Left renal pelvis (tissue), 4 donors: ENCODE results near the gene LRP5. TPM values are rescaled to one million over a fixed set of nuclear protein-coding genes. Genes with fewer than 3 reads are reported as not detected.

Source experiments
- DNase-seq, 4 donors: peaks; one replicate each; pipeline ENCODE4 v3.0.0-alpha.2; 2013; ENCODE audit warnings: low read depth in 4 of 4, low spot score in 3 of 4
- polyA plus RNA-seq, 4 donors: library from polyadenylated mRNA; unstranded; fragments of 120-200 nt; gene quantifications; one replicate each; pipeline ENCODE4 v1.2.1, GENCODE V29; 2013; ENCODE audit not compliant: insufficient read length in 4 of 4

The LRP5 gene
- polyA plus RNA-seq, 4 donors, result 30.2 to 62.1 (median 38.7) TPM

DNA sequence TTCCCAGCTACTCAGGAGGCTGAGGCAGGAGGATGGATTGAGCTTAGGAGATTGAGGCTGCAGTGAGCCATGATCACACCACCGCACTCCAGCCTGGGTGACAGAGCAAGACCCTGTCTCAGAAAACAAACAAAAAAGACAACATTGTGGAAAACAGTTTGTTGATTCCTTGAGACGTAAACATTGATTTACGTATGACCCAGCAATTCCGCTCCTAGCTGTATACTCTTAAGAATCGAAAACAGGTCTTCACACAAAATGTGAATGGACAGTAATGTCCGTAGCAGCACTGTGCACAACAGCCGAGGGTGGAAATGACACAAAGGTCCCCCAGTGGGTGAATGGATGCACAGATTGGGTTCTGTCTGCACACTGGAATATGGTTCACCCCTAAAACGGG lies 49.3 kb downstream of the LRP5 start:
- no peak for DNase-seq

DNA sequence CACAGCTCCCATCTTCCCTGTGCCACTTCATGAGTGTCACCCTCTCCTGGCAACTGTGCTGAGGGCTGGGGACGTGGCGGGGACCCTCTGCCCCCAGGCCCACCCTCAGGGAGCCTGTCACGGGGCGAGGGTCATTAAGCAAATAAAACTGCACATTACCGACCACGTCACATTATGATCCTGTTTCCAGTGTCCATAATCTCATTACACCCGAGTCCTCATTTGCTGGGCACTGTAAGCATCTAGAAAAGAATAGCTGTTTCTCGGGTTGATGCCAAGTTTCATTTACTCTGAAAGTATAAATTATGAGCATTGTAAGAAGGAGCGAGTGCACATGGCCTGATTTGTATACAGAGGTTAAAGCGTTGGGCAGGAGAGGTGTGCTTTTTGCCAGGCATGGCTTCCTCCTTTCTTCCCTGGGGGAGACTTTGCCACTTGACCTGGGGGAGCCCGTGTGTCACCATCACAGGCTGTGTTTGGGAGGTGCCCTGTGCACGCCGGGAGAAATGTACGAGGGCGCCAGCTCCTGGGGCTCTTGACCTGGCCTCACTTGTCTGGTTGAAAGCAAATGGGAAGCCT lies 50.5 kb downstream of the LRP5 start:
- no peak for DNase-seq

DNA sequence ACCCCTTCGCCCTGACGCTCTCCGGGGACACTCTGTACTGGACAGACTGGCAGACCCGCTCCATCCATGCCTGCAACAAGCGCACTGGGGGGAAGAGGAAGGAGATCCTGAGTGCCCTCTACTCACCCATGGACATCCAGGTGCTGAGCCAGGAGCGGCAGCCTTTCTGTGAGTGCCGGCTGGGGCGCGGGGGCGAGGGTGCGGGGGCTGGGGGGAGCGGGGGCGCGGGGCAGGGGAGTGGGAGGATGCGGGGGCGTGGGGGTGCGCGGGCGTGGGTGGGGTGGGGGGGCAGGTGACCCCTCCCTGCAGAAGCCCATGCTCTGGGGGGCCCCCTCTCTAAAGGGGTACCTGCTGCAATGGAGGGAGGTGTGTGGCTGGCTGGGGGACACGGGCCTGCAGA lies 51.4 kb downstream of the LRP5 start:
- DNase-seq, result no peak

DNA sequence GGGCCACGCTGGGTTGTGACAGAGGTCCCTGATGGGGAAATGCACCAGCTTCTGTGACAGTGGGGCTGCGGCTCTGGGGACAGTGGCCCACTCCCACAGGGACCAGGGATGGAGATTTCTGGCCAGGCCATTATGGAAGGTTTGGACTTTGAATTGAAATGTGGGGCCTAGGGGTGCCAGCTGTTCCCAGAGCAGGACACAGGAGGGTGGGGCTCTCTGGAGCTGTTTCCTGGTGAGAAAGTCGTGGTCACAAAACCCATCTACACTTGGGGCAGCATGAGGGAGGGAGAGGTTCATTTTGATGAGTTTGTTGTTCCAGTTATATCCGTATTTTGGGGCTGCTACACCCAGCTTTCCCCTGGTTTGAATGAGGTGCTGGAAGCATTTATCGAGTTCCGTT lies 52.2 kb downstream of the LRP5 start:
- DNase-seq, result no peak

DNA sequence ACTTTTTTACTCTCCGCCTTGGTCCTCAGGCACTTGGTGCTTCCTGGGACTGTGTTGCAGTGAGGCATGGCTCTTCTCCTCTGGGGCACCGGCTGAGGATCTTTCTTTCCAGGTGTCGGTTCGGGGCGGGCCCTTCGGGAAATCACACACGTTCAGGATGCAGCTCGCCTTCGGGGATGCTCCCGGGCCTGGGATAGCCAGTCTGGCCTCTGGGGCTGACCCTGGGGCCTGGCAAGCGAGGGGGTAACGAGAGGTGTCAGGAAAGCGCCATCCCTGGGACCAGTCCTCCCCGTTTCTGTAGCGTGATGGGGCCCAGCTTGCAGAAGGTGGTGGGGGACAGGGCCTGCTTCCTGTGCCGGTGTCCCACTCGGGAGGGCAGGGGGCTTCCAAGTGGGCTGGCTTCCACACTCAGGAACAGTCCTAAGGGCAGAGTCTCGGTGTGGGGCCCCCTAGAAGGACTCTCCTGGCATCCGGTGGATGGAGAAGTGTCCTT lies 53.6 kb downstream of the LRP5 start:
- no peak for DNase-seq

DNA sequence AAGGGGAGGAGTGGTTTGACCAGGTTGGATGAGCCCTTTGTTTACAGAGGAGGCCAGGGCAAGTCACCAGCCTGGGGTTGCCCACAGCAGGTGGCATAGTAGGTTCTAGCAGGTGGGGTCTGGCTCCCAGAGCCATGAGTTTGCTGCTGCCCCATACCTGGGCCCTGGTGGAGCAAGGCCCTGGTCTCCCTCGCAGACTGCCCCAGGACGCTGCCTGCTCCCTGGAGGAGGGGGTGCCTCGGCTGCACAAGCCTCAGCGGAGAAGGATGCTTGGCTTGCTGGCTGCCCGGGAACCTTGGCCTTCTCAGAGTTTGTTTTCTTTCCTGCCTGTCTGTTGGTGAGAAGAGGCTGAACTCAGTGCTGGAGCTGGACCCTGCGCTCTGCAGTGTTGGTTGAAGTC lies 54.9 kb downstream of the LRP5 start:
- no peak for DNase-seq

DNA sequence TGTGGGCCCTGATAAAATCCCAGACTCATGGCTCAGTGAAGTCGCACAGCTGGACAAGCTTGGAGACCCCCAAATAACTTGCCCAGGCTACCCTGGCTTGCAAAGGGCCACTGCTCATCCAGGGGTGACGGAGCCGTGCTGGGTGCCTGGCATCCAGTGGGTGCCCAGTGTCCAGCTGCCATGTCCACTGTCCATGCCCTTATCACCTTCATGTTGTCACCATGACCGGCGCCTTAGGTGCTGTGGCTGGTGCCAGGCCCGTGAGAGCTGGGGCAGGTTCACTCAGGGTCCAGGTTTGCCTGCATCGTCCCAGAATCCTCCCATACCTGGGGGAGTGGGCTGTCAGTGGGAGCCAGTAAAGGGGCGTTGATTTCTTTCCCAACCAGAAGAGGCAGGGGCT lies 57.4 kb downstream of the LRP5 start:
- no peak for DNase-seq

DNA sequence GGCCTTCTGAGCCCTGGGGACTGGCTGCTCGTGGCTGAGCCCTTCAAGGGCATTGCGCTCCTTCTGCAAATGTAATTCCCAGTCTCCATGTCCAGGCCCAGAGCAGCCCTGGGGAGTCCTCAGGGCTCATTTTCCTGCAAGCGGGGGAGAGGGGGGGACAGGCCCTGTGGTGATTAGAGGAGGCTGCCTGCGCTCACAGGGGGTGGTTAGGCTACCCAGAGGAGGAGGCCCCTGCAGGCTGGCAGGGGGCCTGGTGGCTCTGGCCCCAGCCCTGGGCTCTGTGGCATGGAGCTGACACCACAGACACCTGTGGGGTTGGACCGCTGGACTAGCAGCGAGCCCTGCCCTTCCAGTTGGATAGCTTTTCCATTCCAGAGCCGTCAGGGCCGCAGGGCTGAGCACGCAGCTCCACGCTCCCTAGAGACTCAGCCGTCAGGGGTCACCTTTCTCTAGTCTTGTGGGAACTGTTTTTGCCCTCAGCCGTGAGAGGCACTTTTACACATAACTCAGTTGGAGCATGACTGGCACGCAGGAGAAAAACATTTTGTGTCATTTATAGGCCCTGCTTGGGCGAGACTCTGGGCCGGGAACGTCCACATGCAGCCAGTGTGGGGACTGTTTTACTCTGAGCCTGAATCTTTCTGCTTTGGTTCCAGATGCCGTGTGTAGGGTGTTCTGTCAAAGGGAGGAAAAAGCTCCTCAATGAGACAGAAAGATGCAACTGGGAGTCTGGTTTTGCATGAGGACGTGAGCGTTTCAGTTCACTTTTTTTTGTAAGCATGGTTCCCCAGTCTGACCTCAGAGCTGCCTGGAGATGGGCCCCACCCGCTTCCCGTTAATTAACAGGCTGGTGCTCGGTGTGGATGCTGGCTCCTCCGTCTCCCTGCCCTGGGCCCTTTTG lies 58.1 kb downstream of the LRP5 start:
- no peak for DNase-seq

DNA sequence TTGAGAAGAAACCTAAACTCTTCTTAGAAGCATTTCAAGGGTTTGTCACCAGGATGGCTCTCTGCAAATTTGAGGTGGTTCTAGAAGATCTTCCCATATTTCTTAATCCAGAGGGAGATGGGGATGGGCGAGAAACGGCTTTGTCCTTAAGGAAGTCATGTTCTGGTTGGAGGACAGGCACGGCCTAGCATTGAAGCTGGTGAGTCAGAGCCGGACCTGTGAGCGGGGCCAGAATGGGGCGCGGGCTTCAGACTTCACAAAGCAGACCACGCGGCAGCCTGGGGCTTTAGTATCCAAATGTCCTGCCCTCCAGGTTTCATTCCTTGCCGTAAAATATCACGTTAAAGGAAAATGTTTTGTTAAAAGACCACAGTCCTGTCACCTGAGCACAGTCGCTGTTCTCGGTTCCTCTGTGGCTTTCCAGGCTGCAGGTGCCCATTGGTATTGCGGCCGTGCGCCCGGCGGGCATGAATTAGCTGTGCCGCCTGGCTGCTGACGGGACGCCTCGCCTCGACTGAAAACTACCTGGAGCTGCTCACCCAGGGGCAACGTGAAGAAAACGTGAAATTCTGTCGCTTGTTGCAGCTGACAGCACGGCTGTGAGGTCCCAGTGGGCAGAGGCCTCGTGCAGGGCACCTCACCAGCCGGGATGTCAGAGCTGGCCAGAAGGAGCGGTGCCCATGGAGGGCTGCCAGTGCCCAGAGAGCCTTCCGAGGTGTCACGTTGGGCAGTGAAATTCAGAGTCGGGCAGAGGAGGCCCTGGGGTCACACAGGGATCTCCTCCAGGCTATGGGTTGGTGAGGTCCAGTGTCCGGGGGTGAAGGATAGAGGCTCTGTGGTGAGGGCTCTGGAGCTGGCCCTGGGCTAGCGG lies 59.0 kb downstream of the LRP5 start:
- DNase-seq, result no peak

DNA sequence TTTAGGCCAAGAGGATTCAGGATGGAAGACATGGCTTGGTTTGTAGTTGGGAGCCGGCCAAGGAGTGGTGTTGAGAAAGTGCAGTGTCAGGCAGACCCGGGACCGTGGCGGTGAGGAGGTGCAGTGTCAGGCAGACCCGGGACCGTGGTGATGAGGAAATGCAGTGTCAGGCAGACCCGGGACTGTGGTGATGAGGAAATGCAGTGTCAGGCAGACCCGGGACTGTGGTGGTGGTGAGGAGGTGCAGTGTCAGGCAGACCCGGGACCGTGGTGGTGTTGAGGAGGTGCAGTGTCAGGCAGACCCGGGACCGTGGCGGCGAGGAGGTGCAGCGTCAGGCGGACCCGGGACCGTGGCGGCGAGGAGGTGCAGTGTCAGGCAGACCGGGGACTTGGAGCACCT lies 59.7 kb downstream of the LRP5 start:
- DNase-seq, result no peak

DNA sequence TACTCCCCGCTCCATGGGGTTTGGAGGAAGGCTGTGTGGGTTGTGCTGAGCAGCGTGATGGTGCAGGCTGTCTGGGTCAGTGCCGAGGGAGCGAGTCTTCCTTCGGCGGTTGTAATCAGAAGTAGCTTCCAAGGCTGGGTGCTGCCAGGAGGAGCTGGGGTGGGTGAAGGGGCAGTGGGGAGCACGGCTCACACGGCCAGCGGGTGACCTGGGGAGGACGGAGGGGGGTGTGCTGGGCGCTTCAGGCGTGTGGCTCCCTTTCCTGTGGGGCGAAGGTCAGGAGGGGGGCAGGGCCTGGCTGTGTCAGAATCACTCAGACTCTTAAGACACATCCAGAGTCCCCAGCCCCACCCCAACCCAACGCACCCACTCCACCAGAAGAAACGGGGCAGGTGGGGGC lies 60.2 kb downstream of the LRP5 start:
- DNase-seq, result no peak

DNA sequence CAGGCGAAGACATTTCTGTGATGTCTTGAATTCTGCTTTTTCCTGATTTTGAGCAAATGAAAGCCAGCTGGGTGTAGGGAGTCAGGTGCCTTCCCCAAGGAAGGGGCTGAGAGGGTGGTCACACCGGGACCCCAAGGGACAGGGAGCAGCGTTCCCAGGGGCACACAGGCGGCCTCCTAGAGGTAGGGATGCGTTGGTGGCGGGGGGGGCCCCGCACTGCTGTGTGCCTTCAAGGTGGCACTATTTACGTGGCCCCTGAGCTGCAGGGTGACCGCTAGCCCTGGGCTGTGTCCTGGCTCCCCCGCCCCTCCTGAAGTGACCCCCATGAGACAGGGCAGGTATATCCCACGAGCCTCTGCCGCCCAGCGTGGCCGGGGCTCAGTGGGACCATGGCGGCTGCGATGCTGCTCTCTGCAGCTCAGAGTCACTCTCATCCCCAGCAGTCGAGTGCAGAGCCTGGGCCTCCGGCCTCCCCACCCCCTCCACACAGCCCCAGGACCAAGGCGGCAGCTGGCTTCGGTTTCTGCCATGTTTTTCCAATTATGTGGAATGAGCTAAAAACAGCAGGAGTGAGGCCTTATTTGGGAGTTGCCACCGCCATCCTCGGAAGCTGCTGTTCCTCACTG lies 60.9 kb downstream of the LRP5 start:
- no peak for DNase-seq

DNA sequence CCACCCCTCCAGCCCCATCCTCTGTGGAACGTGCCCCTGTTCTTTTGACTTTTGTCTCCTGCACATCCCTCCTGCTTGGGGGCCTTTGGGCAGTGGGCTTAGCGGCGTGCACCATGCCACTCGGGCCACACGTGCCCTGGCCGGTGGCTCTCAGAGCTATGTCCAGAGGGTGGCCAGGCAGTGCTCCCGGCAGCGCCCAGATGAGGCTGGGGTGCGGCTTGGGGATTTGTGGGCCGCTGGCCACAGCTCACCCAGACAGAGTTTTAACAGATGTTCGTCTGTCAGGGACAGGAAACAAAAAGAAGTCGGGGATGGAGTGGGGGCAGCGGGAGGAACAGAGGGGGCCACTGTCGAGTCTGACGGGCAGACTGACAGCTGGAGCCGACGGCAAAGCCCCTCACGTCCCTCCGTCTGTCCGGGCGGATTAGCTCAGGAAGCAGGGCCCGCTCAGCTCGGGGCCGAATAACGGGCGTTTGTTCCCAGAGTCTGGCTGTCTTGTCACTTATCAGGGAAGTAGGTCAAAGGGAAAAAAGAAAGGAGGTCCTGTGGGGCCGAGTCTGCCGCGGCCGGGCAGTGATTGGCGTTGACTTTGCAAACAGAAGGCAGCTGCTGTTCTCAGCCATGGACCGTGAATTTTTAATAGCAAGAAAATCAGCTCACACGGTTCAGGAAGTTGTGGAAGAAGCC lies 61.6 kb downstream of the LRP5 start:
- DNase-seq, result no peak

DNA sequence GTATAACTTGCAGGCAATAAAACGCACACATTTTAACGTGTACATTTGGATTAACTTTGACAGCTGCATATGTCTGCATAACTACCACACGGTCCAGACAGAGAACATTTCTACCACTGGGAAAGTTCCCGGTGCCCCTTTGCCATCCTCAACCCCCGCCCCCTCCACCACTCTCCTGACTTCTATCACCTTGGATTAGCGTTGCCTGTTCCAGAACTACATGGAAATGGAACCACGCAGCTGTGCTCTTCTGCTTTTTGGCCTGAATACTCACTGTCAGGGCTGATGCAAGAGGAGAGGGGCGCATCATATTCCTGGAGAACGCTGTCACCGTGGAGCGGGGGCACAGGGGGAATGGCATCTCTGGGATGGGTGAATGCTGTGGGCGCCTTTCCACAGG lies 62.1 kb downstream of the LRP5 start:
- no peak for DNase-seq

DNA sequence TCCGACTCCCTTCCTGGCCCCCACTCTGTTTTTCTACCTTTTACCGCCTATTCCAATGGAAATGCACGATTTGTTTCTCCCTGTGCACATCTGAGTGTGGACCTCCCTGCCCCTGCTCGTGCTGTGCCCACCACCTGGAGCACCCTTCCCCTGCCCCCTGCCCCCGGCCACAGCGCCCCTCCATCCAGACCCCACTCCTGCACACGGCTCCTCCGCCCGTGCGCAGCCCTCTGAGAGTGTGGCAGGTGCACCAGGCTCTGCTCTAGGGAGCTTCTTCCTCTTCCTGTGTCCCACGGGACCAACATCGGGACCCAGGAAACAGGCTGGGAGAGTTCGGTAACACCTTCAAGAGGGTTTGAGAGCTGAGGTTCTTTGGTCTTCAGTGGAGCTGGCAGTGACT lies 62.9 kb downstream of the LRP5 start:
- DNase-seq, result no peak

DNA sequence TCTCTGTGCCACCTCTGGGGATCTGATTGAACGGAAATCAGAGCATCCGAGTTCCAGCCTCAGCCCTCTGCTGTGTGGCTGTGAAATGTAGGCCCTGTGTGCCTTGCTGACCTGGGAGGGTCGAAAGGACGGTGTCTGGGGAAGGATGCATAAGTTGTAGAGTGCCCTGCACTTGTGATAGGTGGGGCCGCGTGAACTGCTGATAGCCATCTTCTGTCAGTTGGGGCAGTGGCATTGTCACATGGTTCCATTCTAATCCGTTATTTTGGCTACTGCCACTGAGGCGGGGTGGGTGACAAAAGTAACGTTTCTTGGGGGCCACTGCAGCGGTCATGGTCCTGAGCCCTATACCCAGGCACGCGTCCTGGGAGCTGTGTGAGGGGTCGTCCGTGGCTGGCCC lies 63.4 kb downstream of the LRP5 start:
- DNase-seq, result no peak

DNA sequence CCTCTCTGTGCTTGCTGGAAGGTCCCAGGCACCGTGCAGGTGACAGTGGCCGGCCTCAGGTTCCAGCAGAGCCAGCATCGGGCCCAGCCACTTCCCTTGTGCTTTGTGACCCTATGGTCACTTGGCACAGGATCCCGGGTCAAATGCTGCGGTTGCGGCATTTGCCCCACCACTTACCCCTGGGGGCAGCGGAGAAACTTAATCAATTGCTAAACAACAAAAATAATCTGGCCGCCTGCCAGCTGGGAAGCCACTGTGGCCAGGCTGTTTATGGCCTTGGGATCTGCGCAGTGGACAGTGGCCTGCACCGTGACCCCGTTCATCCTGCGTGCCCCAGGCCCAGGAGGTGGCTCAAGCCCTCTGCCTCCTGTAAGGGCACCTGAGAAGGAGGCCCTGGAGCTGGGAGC lies 65.0 kb downstream of the LRP5 start:
- no peak for DNase-seq

DNA sequence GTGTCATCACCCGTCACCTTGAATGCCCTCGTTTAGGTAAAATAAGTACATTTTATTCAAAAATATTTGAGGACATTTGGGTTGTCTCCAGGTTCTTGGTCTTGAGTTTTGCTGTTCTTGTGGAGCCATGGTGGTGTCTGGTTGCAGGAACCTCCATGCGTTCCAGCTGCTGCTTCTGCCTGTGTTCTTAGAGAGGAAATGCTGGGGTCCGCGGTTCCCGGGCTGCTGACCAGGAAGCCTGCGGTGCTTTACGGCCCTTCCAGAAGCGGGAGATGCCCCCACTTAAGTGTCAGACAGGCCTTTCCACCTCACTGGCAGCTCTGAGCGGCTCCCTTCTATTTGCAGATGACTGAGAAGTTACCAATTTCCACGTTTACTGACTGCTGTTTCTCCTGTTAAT lies 66.8 kb downstream of the LRP5 start:
- no peak for DNase-seq

DNA sequence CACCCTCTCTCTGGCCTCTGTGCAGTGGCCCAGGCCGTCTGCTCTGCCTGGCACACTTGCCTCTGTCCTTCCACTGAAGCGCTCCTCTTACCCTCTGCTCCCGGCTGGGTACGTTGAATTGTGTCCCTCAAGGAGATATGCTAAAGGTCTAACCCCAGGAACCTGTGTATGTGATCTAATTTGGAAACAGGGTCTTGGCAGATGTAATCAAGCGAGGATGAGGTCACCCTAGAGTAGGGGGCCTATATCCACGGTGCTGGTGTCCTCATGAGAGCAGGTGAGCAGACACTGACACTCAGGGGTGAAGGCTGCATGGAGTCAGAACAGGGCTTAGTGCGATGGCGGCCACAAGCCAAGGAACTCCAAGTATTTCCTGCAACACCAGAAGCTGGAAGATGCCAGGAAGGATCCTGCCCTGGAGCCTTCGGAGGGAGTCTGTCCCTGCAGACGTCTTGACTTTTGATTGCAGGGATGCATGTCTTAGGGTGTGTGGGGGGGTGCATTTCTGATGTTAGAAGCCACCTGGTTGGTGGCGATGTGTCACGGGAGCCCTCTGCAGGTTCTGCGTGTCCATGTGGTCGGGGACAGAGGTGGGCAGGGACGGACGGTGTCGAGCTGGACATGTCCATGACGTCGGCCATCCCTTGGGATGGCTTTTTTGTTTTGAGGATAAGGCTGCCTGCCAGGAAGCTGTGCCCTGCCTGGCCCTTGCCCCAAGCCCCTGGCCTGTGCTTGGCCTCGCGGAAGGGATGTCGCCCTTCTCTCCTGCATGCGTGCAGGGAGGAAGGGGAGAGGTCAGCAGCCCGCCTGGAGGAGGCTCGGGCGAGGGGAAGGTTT lies 68.6 kb downstream of the LRP5 start:
- no peak for DNase-seq
